ENCODE results near the gene MB21D2. TPM values are rescaled to one million over a fixed set of nuclear protein-coding genes. Genes with fewer than 3 reads are reported as not detected.

Gene MB21D2
- total and polyA plus RNA-seq, 2 of the 8 experiments (the other 6 are each of a cell fraction or from before 2014, with no cell fraction given), result 10.0 to 21.0 TPM

- no peak for TF ChIP-seq MAFK (IDR thresholded peaks at IDR 0.05; ENCODE audit: low read depth, low read length)
- TF ChIP-seq TAF1 (IDR thresholded peaks at IDR 0.05; ENCODE audit: low read depth, low read length), result no peak
- TF ChIP-seq POLR2A (IDR thresholded peaks at IDR 0.05; ENCODE audit: control extremely low read depth in 1 of 2, low read depth in 2 of 2, low read length in 2 of 2), result no peak
- no peak for TF ChIP-seq JUN (IDR thresholded peaks at IDR 0.05; ENCODE audit: low read depth, low read length)
- no peak for TF ChIP-seq GTF2F1 (IDR thresholded peaks at IDR 0.05; ENCODE audit: borderline replicate concordance, low read depth, low read length)
Observed at GRCh38 chr3:192914848-192915247, 2.8 kb downstream of the MB21D2 start (continued).

Data from H1 (cell line).